ENCODE results near the gene CUL1. TPM values are rescaled to one million over a fixed set of nuclear protein-coding genes. Genes with fewer than 3 reads are reported as not detected.

Gene CUL1
- total RNA-seq, 2 donors from 2014 or later, result 19.5 to 23.1 TPM

GRCh38 chr7:148789220-148789619 lies 90.5 kb downstream of the CUL1 start:
- TF ChIP-seq, protein P1, sequence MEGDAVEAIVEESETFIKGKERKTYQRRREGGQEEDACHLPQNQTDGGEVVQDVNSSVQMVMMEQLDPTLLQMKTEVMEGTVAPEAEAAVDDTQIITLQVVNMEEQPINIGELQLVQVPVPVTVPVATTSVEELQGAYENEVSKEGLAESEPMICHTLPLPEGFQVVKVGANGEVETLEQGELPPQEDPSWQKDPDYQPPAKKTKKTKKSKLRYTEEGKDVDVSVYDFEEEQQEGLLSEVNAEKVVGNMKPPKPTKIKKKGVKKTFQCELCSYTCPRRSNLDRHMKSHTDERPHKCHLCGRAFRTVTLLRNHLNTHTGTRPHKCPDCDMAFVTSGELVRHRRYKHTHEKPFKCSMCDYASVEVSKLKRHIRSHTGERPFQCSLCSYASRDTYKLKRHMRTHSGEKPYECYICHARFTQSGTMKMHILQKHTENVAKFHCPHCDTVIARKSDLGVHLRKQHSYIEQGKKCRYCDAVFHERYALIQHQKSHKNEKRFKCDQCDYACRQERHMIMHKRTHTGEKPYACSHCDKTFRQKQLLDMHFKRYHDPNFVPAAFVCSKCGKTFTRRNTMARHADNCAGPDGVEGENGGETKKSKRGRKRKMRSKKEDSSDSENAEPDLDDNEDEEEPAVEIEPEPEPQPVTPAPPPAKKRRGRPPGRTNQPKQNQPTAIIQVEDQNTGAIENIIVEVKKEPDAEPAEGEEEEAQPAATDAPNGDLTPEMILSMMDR (IDR thresholded peaks at IDR 0.05), result no peak
- no peak for TF ChIP-seq POLR2A (IDR thresholded peaks at IDR 0.05)
- Histone ChIP-seq H3K36me3 (replicated peaks in 1 of 2; ENCODE audit: insufficient read depth in 1 of 2, low read depth in 2 of 2) (peaks cover 4 to 51% of the 10 kb centered on the region in 2 donors), H3K27ac (no peak overlapping the region), H3K27me3 (no peaks in the 10 kb centered on the region), H3K9me3 (no peaks in the 10 kb centered on the region), H3K4me3 (no peak overlapping the region), H3K4me1 (no peaks in the 10 kb centered on the region)
- 93 to 97% methylated on average over 7 of the region's 7 CpGs for WGBS, 2 donors
- ATAC-seq (no peak), DNase-seq (no peak)
- intact Hi-C loops (cut with DNase I), result no loop called here

- no peak overlapping the region for H3K27ac ChIP-seq
- no peaks in the 10 kb centered on the region for H3K27me3 ChIP-seq
- TF ChIP-seq, protein P1 (IDR thresholded peaks at IDR 0.05), result no peak
- no peak for TF ChIP-seq POLR2A (IDR thresholded peaks at IDR 0.05)
- DNase-seq, result no peak
- no peaks in the 10 kb centered on the region for H3K4me1 ChIP-seq
- peaks cover 4 to 51% of the 10 kb centered on the region in 2 donors for H3K36me3 ChIP-seq (replicated peaks in 1 of 2; ENCODE audit: insufficient read depth in 1 of 2, low read depth in 2 of 2)
- no peak for ATAC-seq
- H3K9me3 ChIP-seq, result no peaks in the 10 kb centered on the region
- WGBS, 2 donors, result 93 to 94% methylated on average over 8 of the region's 8 CpGs
- no peak overlapping the region for H3K4me3 ChIP-seq
- intact Hi-C loops (cut with DNase I), result no loop called here
These were observed 91.5 kb downstream of the CUL1 start for GRCh38 chr7:148790131-148790726.

GRCh38 chr7:148790850-148791249 lies 92.1 kb downstream of the CUL1 start:
- H3K27me3 ChIP-seq, result no peaks in the 10 kb centered on the region
- TF ChIP-seq, protein P1 (IDR thresholded peaks at IDR 0.05), result no peak
- TF ChIP-seq POLR2A (IDR thresholded peaks at IDR 0.05), result no peak
- ATAC-seq (no peak), DNase-seq (no peak)
- WGBS, 2 donors, result 96 to 100% methylated on average over 2 of the region's 2 CpGs
- intact Hi-C loops (cut with DNase I), result no loop called here
- no peaks in the 10 kb centered on the region for H3K9me3 ChIP-seq
- H3K36me3 ChIP-seq (replicated peaks in 1 of 2; ENCODE audit: insufficient read depth in 1 of 2, low read depth in 2 of 2), result peaks cover 4 to 51% of the 10 kb centered on the region in 2 donors
- no peak overlapping the region for H3K4me3 ChIP-seq
- H3K4me1 ChIP-seq, result no peaks in the 10 kb centered on the region
- no peak overlapping the region for H3K27ac ChIP-seq

- peaks cover 4 to 50% of the 10 kb centered on the region in 2 donors for H3K36me3 ChIP-seq (replicated peaks in 1 of 2; ENCODE audit: insufficient read depth in 1 of 2, low read depth in 2 of 2)
- no peaks in the 10 kb centered on the region for H3K4me1 ChIP-seq
- no peaks in the 10 kb centered on the region for H3K27me3 ChIP-seq
- DNase-seq (no peak), ATAC-seq (no peak)
- no peak for TF ChIP-seq POLR2A (IDR thresholded peaks at IDR 0.05)
- TF ChIP-seq, protein P1 (IDR thresholded peaks at IDR 0.05), result no peak
- H3K4me3 ChIP-seq, result no peak overlapping the region
- no peak overlapping the region for H3K27ac ChIP-seq
- no peaks in the 10 kb centered on the region for H3K9me3 ChIP-seq
- intact Hi-C loops (cut with DNase I), result no loop called here
- WGBS, 2 donors, result 91 to 93% methylated on average over 15 of the region's 15 CpGs
These were observed 92.8 kb downstream of the CUL1 start for GRCh38 chr7:148791546-148791945.

DNA sequence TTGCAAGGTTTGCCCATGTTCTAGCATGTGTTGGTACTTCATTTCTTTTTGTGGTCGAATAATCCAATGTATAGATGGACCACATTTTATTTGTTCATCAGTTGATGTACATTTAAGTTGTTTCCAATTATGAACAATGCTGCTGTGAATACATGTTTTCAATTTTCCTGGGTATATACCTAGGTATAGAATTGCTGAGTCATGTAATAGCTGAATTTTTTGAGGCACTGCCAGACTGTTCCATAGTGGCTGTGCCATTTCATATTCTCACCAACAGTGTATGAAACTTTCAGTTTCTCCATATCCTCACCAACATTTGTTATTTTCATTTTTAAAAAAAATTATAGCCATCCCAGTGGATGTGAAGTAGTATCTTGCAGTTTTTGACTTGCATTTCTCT lies 94.9 kb downstream of the CUL1 start:
- whole genome bisulfite sequencing, 2 donors, result 100% methylated on average over 1 of the region's 1 CpG
- TF ChIP-seq, protein P1 (IDR thresholded peaks at IDR 0.05), result no peak
- no peak for TF ChIP-seq POLR2A (IDR thresholded peaks at IDR 0.05)
- Histone ChIP-seq H3K4me3 (no peak overlapping the region), H3K27ac (no peak overlapping the region), H3K9me3 (no peaks in the 10 kb centered on the region), H3K4me1 (no peaks in the 10 kb centered on the region), H3K27me3 (no peaks in the 10 kb centered on the region), H3K36me3 (replicated peaks in 1 of 2; ENCODE audit: insufficient read depth in 1 of 2, low read depth in 2 of 2) (peaks cover 2 to 40% of the 10 kb centered on the region in 2 donors)
- DNase-seq, result no peak
- intact Hi-C loops (cut with DNase I), result no loop called here
- ATAC-seq, result no peak

Data from body of pancreas (tissue), 4 donors.